Prostate gland (tissue), 2 donors: ENCODE measurements around the gene PLEKHM2. TPM values are rescaled to one million over a fixed set of nuclear protein-coding genes. Genes with fewer than 3 reads are reported as not detected.

ENCODE experiments used
- DNase-seq: peaks from one replicate; pipeline ENCODE4 v3.0.0-alpha.2; 2019; ENCODE audit warnings: low spot score
- H3K27ac ChIP-seq, 2 donors: fragments of 200-600 bp; sonication (generic); 2 replicates each; pipeline ENCODE4 v1.5.1; 2017 to 2019
- H3K27me3 ChIP-seq: fragments of 200-600 bp; sonication (generic); replicated peaks from 2 replicates; pipeline ENCODE4 v1.5.1; 2019; ENCODE audit not compliant: insufficient read depth
- H3K36me3 ChIP-seq, 2 donors: fragments of 200-600 bp; sonication (generic); 1 replicate in 1 of 2; 2 replicates in 1 of 2; pipeline versions ENCODE4 v1.5.1 to v1.8.1; 2017 to 2019
- H3K4me1 ChIP-seq: fragments of 200-600 bp; sonication (generic); replicated peaks from 2 replicates; pipeline ENCODE4 v1.5.1; 2019
- H3K4me3 ChIP-seq, 2 donors: fragments of 200-600 bp; sonication (generic); 2 replicates each; pipeline ENCODE4 v1.5.1; 2017 to 2019
- H3K9me3 ChIP-seq: fragments of 200-600 bp; sonication (generic); 2 replicates; pipeline ENCODE4 v1.5.1; 2017
- CTCF ChIP-seq, 4 experiments: fragments of 200-600 bp in 2 of 4; fragments of 450-650 bp in 2 of 4; sonication (generic) in 2 of 4; IDR thresholded peaks; 1 replicate in 3 of 4; 2 replicates in 1 of 4; pipeline ENCODE4 v1.5.1; 2016 to 2019; ENCODE audit warnings: antibody characterized with exemption in 4 of 4, mild to moderate bottlenecking in 2 of 4, moderate library complexity in 2 of 4
- POLR2A ChIP-seq: fragments of 450-650 bp; IDR thresholded peaks from one replicate; pipeline ENCODE4 v1.6.1; 2016; ENCODE audit warnings: antibody characterized with exemption, mild to moderate bottlenecking
- POLR2AphosphoS5 ChIP-seq: sonication (generic); formaldehyde crosslinking; IDR thresholded peaks from one replicate; pipeline ENCODE4 v1.6.1; 2017; ENCODE audit warnings: antibody characterized with exemption
- WGBS: methylation state at CpG from one replicate; pipeline ENCODE4 v1.1.5; 2018; 5-methylcytosine and 5-hydroxymethylcytosine counted together
- intact Hi-C: fragments of 100-400 bp; cut with DNase I; formaldehyde crosslinking; loops from one replicate; pipeline ENCODE4 v1.14.2; 2022
- total RNA-seq, 2 donors: library from RNA; depleted of rRNA; stranded (reverse); fragments of >200 nt; gene quantifications; one replicate each; pipeline ENCODE4 v1.1.0, GENCODE V29; 2016

Gene PLEKHM2
- total RNA-seq, 2 donors from 2014 or later = 29.0 to 60.4 TPM

GRCh38 chr1:15733218-15733725, 49.2 kb downstream of the PLEKHM2 start:
- Histone ChIP-seq H3K27ac (no peak overlapping the region), H3K4me3 (no peak overlapping the region), H3K9me3 (no peaks in the 10 kb centered on the region), H3K27me3 (no peaks in the 10 kb centered on the region), H3K4me1 (peaks cover 6% of the 10 kb centered on the region), H3K36me3 (peaks cover 0 to 16% of the 10 kb centered on the region in 2 donors)
- TF ChIP-seq CTCF (IDR thresholded peaks at IDR 0.05) = no peak
- TF ChIP-seq POLR2A = no peak
- no peak for TF ChIP-seq POLR2AphosphoS5
- WGBS = 87% methylated on average over 9 of the region's 11 CpGs
- DNase-seq = no peak
- intact Hi-C loops = no loop called here

DNA sequence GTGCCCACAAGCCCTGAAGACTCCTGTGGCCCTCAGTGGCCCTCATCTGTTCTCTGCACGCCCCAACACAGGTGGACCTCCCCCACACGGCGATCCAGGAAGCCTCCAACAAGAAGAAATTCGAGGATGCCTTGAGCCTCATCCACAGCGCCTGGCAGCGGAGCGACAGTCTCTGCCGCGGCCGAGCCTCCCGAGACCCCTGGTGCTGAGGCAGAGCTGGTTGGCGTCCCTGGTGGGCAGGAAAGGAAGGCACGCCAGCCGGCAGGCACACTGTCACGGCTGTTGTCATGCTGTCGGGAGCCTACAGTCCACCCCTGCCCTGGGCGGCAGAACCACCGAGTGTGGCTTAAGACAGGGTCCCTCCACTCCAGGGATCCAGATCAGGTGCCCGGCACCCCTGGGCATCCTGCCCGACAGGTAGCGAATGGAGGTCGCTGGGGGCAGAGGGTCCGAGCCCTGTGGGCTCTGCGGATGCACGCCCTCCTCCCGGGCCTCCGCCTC, 49.7 kb downstream of the PLEKHM2 start:
- TF ChIP-seq POLR2A (no peak), CTCF (IDR thresholded peaks at IDR 0.05) (no peak), POLR2AphosphoS5 (no peak)
- WGBS = 96% methylated on average over 25 of the region's 27 CpGs
- H3K36me3 ChIP-seq = peaks cover 0 to 16% of the 10 kb centered on the region in 2 donors
- no peaks in the 10 kb centered on the region for H3K9me3 ChIP-seq
- H3K4me1 ChIP-seq = peaks cover 6% of the 10 kb centered on the region
- H3K27me3 ChIP-seq = no peaks in the 10 kb centered on the region
- no peak for DNase-seq
- no peak overlapping the region for H3K4me3 ChIP-seq
- intact Hi-C loops = no loop called here
- H3K27ac ChIP-seq = no peak overlapping the region

DNA sequence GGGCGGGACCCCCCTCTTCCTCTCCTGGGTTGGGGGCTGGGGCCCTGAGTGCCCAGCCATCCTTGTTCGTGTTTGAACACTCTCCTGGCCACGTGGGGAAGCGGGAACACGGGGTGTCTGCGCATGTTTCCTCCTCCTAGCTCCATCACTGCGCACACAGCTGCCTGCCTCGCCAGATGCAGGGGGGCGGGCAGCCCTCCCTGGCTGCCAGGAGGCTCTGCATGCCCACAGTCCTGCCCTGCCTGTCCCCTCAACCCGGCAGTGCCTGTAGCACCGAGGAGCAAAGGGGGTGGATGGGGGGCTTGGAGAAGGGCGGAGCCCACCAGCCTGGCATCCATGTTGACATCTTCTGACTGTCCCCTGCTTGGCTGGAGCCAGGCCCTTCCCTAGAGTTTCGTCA, 50.2 kb downstream of the PLEKHM2 start:
- DNase-seq = no peak
- Histone ChIP-seq H3K27me3 (no peaks in the 10 kb centered on the region), H3K36me3 (peaks cover 0 to 16% of the 10 kb centered on the region in 2 donors), H3K9me3 (no peaks in the 10 kb centered on the region), H3K4me1 (peaks cover 6% of the 10 kb centered on the region), H3K27ac (no peak overlapping the region), H3K4me3 (no peak overlapping the region)
- WGBS = 78% methylated on average over 13 of the region's 13 CpGs
- TF ChIP-seq POLR2A = no peak
- TF ChIP-seq POLR2AphosphoS5 = no peak
- no peak for TF ChIP-seq CTCF (IDR thresholded peaks at IDR 0.05)
- intact Hi-C loops = no loop called here

GRCh38 chr1:15734901-15735300, 50.8 kb downstream of the PLEKHM2 start:
- intact Hi-C loops = no loop called here
- Histone ChIP-seq H3K27me3 (no peaks in the 10 kb centered on the region), H3K9me3 (no peaks in the 10 kb centered on the region), H3K27ac (no peak overlapping the region), H3K36me3 (peaks cover 0 to 16% of the 10 kb centered on the region in 2 donors), H3K4me1 (peaks cover 6% of the 10 kb centered on the region), H3K4me3 (no peak overlapping the region)
- WGBS = 76% methylated on average over 17 of the region's 17 CpGs
- TF ChIP-seq POLR2A (no peak), POLR2AphosphoS5 (no peak), CTCF (IDR thresholded peaks at IDR 0.05) (no peak)
- DNase-seq = no peak

GRCh38 chr1:15735304-15736037, 51.4 kb downstream of the PLEKHM2 start:
- WGBS = 72% methylated on average over 12 of the region's 12 CpGs
- no peak for TF ChIP-seq POLR2A
- no peak for TF ChIP-seq CTCF (IDR thresholded peaks at IDR 0.05)
- TF ChIP-seq POLR2AphosphoS5 = no peak
- no peak overlapping the region for H3K4me3 ChIP-seq
- peaks cover 0 to 13% of the 10 kb centered on the region in 2 donors for H3K36me3 ChIP-seq
- no peak for DNase-seq
- H3K27me3 ChIP-seq = no peaks in the 10 kb centered on the region
- intact Hi-C loops = no loop called here
- no peak overlapping the region for H3K27ac ChIP-seq
- H3K9me3 ChIP-seq = no peaks in the 10 kb centered on the region
- H3K4me1 ChIP-seq = peaks cover 6% of the 10 kb centered on the region
